Keratinocyte (primary cell): ENCODE results near the gene RBM15. TPM values are rescaled to one million over a fixed set of nuclear protein-coding genes. Genes with fewer than 3 reads are reported as not detected.

Experiments used
- DNase-seq: peaks from one replicate; pipeline ENCODE4 v3.0.0-alpha.2; 2011; ENCODE audit warnings: low read depth, missing footprints, low spot score
- FAIRE-seq: peaks from 2 replicates; lab custom pipeline; 2011; peaks lifted over from hg19 to GRCh38; lab: Jason Lieb, UNC
- H2AFZ ChIP-seq: 2 replicates; pipeline ENCODE4 v1.6.0; 2012; ENCODE audit warnings: low read length, control low read depth, inconsistent platforms; ENCODE audit not compliant: control insufficient read depth
- H3K27ac ChIP-seq: 2 replicates; pipeline ENCODE4 v1.5.1; 2011; ENCODE audit warnings: low read length; ENCODE audit not compliant: control insufficient read depth, insufficient read depth
- H3K27me3 ChIP-seq: 3 replicates; pipeline ENCODE4 v1.6.0; 2011; ENCODE audit warnings: low read length; ENCODE audit not compliant: control insufficient read depth, insufficient read depth; ENCODE audit errors: extremely low read depth
- H3K36me3 ChIP-seq, 2 experiments: 2 replicates in 1 of 2; 3 replicates in 1 of 2; pipeline ENCODE4 v1.5.1; 2011; ENCODE audit warnings: low read length in 2 of 2, mild to moderate bottlenecking in 1 of 2; ENCODE audit not compliant: control insufficient read depth in 2 of 2, insufficient read depth in 2 of 2; ENCODE audit errors: extremely low read depth in 1 of 2
- H3K4me1 ChIP-seq: 3 replicates; pipeline ENCODE4 v1.5.1; 2011; ENCODE audit warnings: low read length; ENCODE audit not compliant: control insufficient read depth, insufficient read depth; ENCODE audit errors: extremely low read depth
- H3K4me2 ChIP-seq: 3 replicates; pipeline ENCODE4 v1.6.0; 2011; ENCODE audit warnings: low read depth, low read length; ENCODE audit not compliant: control insufficient read depth, insufficient read depth; ENCODE audit errors: extremely low read depth
- H3K4me3 ChIP-seq, 3 experiments: fragments of 200-600 bp in 1 of 3; sonication (generic) in 1 of 3; 2 replicates in 2 of 3; 3 replicates in 1 of 3; pipeline ENCODE4 v1.5.1; 2011 to 2016; ENCODE audit warnings: low read length in 3 of 3, mild to moderate bottlenecking in 3 of 3, control low read depth in 2 of 3, inconsistent platforms in 1 of 3, low read depth in 1 of 3, mixed read lengths in 1 of 3, mixed run types in 1 of 3, moderate library complexity in 1 of 3; ENCODE audit not compliant: control insufficient read depth in 2 of 3, insufficient read depth in 2 of 3; ENCODE audit errors: extremely low read depth in 1 of 3
- H3K79me2 ChIP-seq: 2 replicates; pipeline ENCODE4 v1.6.0; 2012; ENCODE audit warnings: low read length; ENCODE audit not compliant: control insufficient read depth, insufficient read depth
- H3K9ac ChIP-seq: 3 replicates; pipeline ENCODE4 v1.6.0; 2011; ENCODE audit warnings: low read length; ENCODE audit not compliant: control insufficient read depth, insufficient read depth; ENCODE audit errors: extremely low read depth
- H3K9me1 ChIP-seq: 3 replicates; pipeline ENCODE4 v1.6.0; 2011; ENCODE audit warnings: low read length; ENCODE audit not compliant: control insufficient read depth, insufficient read depth; ENCODE audit errors: extremely low read depth
- H3K9me3 ChIP-seq: 2 replicates; pipeline ENCODE4 v1.5.1; 2012; ENCODE audit warnings: low read depth, low read length; ENCODE audit not compliant: control insufficient read depth
- H4K20me1 ChIP-seq: 3 replicates; pipeline ENCODE4 v1.6.0; 2011; ENCODE audit warnings: low read length; ENCODE audit not compliant: control insufficient read depth, insufficient read depth; ENCODE audit errors: extremely low read depth
- EZH2 ChIP-seq: IDR thresholded peaks from one replicate; pipeline ENCODE4 v1.6.1; 2012; ENCODE audit warnings: inconsistent platforms, mild to moderate bottlenecking, low read length, moderate library complexity
- dilution Hi-C: fragments of 300-500 bp; cut with MboI; formaldehyde crosslinking; loops from one replicate; pipeline ENCODE4 v1.7.0; 2020; ENCODE audit warnings: low sequenced_read_pairs; ENCODE audit not compliant: extremely low pct_ligation_motif_present
- polyA plus RNA-seq, 5 experiments: library from polyadenylated mRNA; depleted of rRNA in 3 of 5; stranded (reverse) in 3 of 5; stranded (forward) in 1 of 5; unstranded in 1 of 5; fragments of >200 nt; gene quantifications; 1 replicate in 1 of 5; 2 replicates in 3 of 5; 3 replicates in 1 of 5; pipeline versions ENCODE4 v1.2.1 to v1.2.3, GENCODE V29; 2011 to 2012; ENCODE audit warnings: missing spikeins in 2 of 5, low read depth in 1 of 5, low replicate concordance in 1 of 5
- TF ChIP-seq, protein P1 (sequence below), 3 experiments: IDR thresholded peaks in 1 of 3; conservative IDR thresholded peaks in 1 of 3; optimal IDR thresholded peaks in 1 of 3; 2 replicates in 2 of 3; 3 replicates in 1 of 3; pipeline versions ENCODE3 to v1.5.1; 2011; ENCODE audit warnings: low read length in 3 of 3, mild to moderate bottlenecking in 3 of 3, moderate library complexity in 2 of 3, control low read depth in 1 of 3, inconsistent platforms in 1 of 3; ENCODE audit not compliant: insufficient read depth in 2 of 3; ENCODE audit errors: extremely low read depth in 1 of 3

RBM15 gene
- polyA plus RNA-seq, 1 donor (not counting 4 experiments of a cell fraction or from before 2014, with no cell fraction given), result 10.0 TPM

DNA sequence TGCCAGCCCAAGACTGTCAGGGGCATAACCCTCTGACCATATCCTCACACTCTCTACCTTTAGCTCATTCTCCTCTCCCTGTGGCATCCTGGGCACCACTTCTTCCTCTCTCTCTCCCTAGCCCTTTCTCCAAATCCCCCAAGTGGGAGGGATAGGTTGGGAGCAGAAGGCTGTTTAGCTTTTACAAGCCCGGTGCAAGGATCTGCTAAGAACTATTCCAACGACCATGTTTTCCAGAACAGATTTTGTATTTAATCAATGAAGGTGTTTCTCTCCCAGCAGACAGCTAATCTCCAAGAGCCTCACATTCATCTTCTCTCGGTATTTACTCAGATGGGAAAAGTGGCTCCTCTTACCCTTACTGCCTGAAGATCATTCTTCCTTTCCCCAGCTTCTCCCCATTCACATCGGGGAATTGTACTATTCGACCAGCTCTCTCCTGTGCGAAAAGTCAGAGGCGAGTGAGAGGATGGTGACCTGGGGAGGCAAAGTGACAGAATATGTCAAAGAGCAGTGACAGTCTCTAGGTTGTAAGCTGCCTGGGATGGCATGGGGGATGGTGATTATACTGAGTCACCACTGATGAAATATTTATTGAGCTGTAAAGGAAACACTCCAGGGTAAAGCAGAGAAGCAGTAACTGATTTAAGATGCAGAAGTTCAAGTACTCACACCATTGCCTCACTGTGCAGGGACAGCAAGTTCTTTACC is 47.0 kb upstream of the RBM15 start:
- Histone ChIP-seq H4K20me1 (no peaks in the 10 kb centered on the region), H3K9ac (no peak overlapping the region), H3K79me2 (no peaks in the 10 kb centered on the region), H3K36me3 (no peaks in the 10 kb centered on the region), H3K4me1 (peaks cover 6% of the 10 kb centered on the region), H3K4me2 (no peak overlapping the region), H3K9me3 (no peaks in the 10 kb centered on the region), H3K4me3 (no peak overlapping the region), H3K9me1 (no peaks in the 10 kb centered on the region), H3K27me3 (peaks cover 3% of the 10 kb centered on the region), H2AFZ (no peak overlapping the region), H3K27ac (no peak overlapping the region)
- dilution Hi-C loops, result no loop called here
- no peak for TF ChIP-seq EZH2
- TF ChIP-seq, protein P1, sequence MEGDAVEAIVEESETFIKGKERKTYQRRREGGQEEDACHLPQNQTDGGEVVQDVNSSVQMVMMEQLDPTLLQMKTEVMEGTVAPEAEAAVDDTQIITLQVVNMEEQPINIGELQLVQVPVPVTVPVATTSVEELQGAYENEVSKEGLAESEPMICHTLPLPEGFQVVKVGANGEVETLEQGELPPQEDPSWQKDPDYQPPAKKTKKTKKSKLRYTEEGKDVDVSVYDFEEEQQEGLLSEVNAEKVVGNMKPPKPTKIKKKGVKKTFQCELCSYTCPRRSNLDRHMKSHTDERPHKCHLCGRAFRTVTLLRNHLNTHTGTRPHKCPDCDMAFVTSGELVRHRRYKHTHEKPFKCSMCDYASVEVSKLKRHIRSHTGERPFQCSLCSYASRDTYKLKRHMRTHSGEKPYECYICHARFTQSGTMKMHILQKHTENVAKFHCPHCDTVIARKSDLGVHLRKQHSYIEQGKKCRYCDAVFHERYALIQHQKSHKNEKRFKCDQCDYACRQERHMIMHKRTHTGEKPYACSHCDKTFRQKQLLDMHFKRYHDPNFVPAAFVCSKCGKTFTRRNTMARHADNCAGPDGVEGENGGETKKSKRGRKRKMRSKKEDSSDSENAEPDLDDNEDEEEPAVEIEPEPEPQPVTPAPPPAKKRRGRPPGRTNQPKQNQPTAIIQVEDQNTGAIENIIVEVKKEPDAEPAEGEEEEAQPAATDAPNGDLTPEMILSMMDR (optimal IDR thresholded peaks at IDR 0.05 in 1 of 3, IDR thresholded peaks at IDR 0.05 in 1 of 3, conservative IDR thresholded peaks at IDR 0.05 in 1 of 3; ENCODE audit: extremely low read depth in 1 of 3, insufficient read depth in 2 of 3, low read length in 3 of 3), result no peak
- no peak for DNase-seq
- FAIRE-seq, result no peak

- no peak overlapping the region for H3K9ac ChIP-seq
- peaks cover 6% of the 10 kb centered on the region for H3K4me1 ChIP-seq
- H4K20me1 ChIP-seq, result no peaks in the 10 kb centered on the region
- peaks cover 11% of the 10 kb centered on the region for H3K27me3 ChIP-seq
- H3K9me3 ChIP-seq, result no peaks in the 10 kb centered on the region
- no peak for TF ChIP-seq EZH2
- TF ChIP-seq, protein P1 (optimal IDR thresholded peaks at IDR 0.05 in 1 of 3, IDR thresholded peaks at IDR 0.05 in 1 of 3, conservative IDR thresholded peaks at IDR 0.05 in 1 of 3; ENCODE audit: extremely low read depth in 1 of 3, insufficient read depth in 2 of 3, low read length in 3 of 3), result no peak
- FAIRE-seq, result no peak
- dilution Hi-C loops, result no loop called here
- no peaks in the 10 kb centered on the region for H3K9me1 ChIP-seq
- no peak overlapping the region for H3K4me3 ChIP-seq
- DNase-seq, result no peak
- no peak overlapping the region for H2AFZ ChIP-seq
- H3K27ac ChIP-seq, result no peak overlapping the region
- H3K36me3 ChIP-seq, result no peaks in the 10 kb centered on the region
- H3K79me2 ChIP-seq, result no peaks in the 10 kb centered on the region
- no peak overlapping the region for H3K4me2 ChIP-seq
Measured at GRCh38 chr1:110293601-110294104, 45.5 kb upstream of the RBM15 start.
